Fibroblast of lung (primary cell): ENCODE results near the gene E2F2. TPM values are rescaled to one million over a fixed set of nuclear protein-coding genes. Genes with fewer than 3 reads are reported as not detected.

Experiments used
- DNase-seq, 2 donors: peaks; one replicate each; pipeline versions ENCODE4 v3.0.0 to v3.0.0-alpha.2; 2010; ENCODE audit warnings: low read depth in 2 of 2
- H2AFZ ChIP-seq: 2 replicates; pipeline ENCODE4 v1.5.1; 2012; ENCODE audit warnings: low read length, control low read depth, inconsistent platforms
- H3K27ac ChIP-seq: 2 replicates; pipeline ENCODE4 v1.5.1; 2011; ENCODE audit warnings: low read length, control low read depth; ENCODE audit not compliant: insufficient read depth
- H3K27me3 ChIP-seq: 2 replicates; pipeline ENCODE4 v1.5.1; 2011; ENCODE audit warnings: mild to moderate bottlenecking, low read length; ENCODE audit not compliant: control insufficient read depth, insufficient read depth
- H3K36me3 ChIP-seq: 2 replicates; pipeline ENCODE4 v1.5.1; 2011; ENCODE audit warnings: low read length; ENCODE audit not compliant: control insufficient read depth, insufficient read depth
- H3K4me1 ChIP-seq: 2 replicates; pipeline ENCODE4 v1.5.1; 2011; ENCODE audit warnings: low read length; ENCODE audit not compliant: control insufficient read depth, insufficient read depth; ENCODE audit errors: extremely low read depth
- H3K4me2 ChIP-seq: 2 replicates; pipeline ENCODE4 v1.5.1; 2011; ENCODE audit warnings: low read length, control low read depth; ENCODE audit not compliant: insufficient read depth; ENCODE audit errors: extremely low read depth
- H3K4me3 ChIP-seq, 4 experiments: fragments of 200-600 bp in 1 of 4; sonication (generic) in 1 of 4; replicated peaks in 1 of 4; 2 replicates each; pipeline ENCODE4 v1.5.1; 2011 to 2016; ENCODE audit warnings: low read length in 4 of 4, low read depth in 3 of 4, mild to moderate bottlenecking in 3 of 4, control low read depth in 2 of 4, inconsistent platforms in 1 of 4, mixed read lengths in 1 of 4; ENCODE audit not compliant: insufficient read depth in 1 of 4; ENCODE audit errors: control extremely low read depth in 1 of 4
- H3K79me2 ChIP-seq: 2 replicates; pipeline ENCODE4 v1.5.1; 2012; ENCODE audit warnings: mild to moderate bottlenecking, low read length, inconsistent platforms; ENCODE audit not compliant: control insufficient read depth, insufficient read depth
- H3K9ac ChIP-seq: 2 replicates; pipeline ENCODE4 v1.5.1; 2011; ENCODE audit warnings: mild to moderate bottlenecking, low read length, control low read depth; ENCODE audit not compliant: insufficient read depth
- H3K9me3 ChIP-seq: 2 replicates; pipeline ENCODE4 v1.5.1; 2012; ENCODE audit warnings: low read depth, low read length; ENCODE audit not compliant: control insufficient read depth, insufficient read depth
- H4K20me1 ChIP-seq: 2 replicates; pipeline ENCODE4 v1.5.1; 2011; ENCODE audit warnings: low read length; ENCODE audit not compliant: control insufficient read depth, insufficient read depth; ENCODE audit errors: extremely low read depth
- CTCF ChIP-seq, 2 donors: IDR thresholded peaks in 1 of 2; conservative IDR thresholded peaks in 1 of 2; 1 replicate in 1 of 2; 2 replicates in 1 of 2; pipeline ENCODE4 v1.5.1; 2011 to 2012; ENCODE audit warnings: low read length in 2 of 2, control low read depth in 1 of 2, inconsistent platforms in 1 of 2, low read depth in 1 of 2, mild to moderate bottlenecking in 1 of 2
- EZH2 ChIP-seq: IDR thresholded peaks from 2 replicates; pipeline ENCODE4 v1.5.1; 2012; ENCODE audit warnings: low read length, control low read depth, mild to moderate bottlenecking; ENCODE audit errors: missing control alignments
- polyA plus RNA-seq, 2 donors: library from polyadenylated mRNA; depleted of rRNA in 1 of 2; stranded (reverse) in 1 of 2; unstranded in 1 of 2; fragments of >200 nt; gene quantifications; 2 replicates each; pipeline ENCODE4 v1.2.1, GENCODE V29; 2011 to 2012; ENCODE audit warnings: missing spikeins in 1 of 2
- total RNA-seq: library from RNA; depleted of rRNA; stranded (reverse); fragments of >200 nt; gene quantifications from 2 replicates; pipeline ENCODE4 v1.2.1, GENCODE V29; 2014

Gene E2F2
- total and polyA plus RNA-seq, 2 donors (not counting 1 experiment from before 2014, with no cell fraction given), result 0.17 to 0.26 TPM

GRCh38 chr1:23554481-23555269, 23.6 kb upstream of the E2F2 start:
- DNase-seq, result peak; percentile 78 to 84
- no peaks in the 10 kb centered on the region for H3K36me3 ChIP-seq
- H3K9me3 ChIP-seq, result no peaks in the 10 kb centered on the region
- H3K4me3 ChIP-seq, result peak overlapping the region; percentile 23 to 63 (median 44)
- H3K4me1 ChIP-seq, result peaks cover 16% of the 10 kb centered on the region
- TF ChIP-seq CTCF (conservative IDR thresholded peaks at IDR 0.05 in 1 of 2, IDR thresholded peaks at IDR 0.05 in 1 of 2; ENCODE audit: low read depth in 1 of 2, low read length in 2 of 2), result peak; percentile 8 to 15
- no peak for TF ChIP-seq EZH2
- no peaks in the 10 kb centered on the region for H4K20me1 ChIP-seq
- no peaks in the 10 kb centered on the region for H3K27me3 ChIP-seq
- H3K9ac ChIP-seq, result peak overlapping the region; percentile 76
- H3K27ac ChIP-seq, result peak overlapping the region; percentile 98
- peaks cover 14% of the 10 kb centered on the region for H3K79me2 ChIP-seq
- H2AFZ ChIP-seq, result peak overlapping the region; percentile 22
- H3K4me2 ChIP-seq, result peak overlapping the region; percentile 85

- Histone ChIP-seq H3K9ac (peak overlapping the region; percentile 76), H3K36me3 (no peaks in the 10 kb centered on the region), H3K79me2 (peaks cover 13% of the 10 kb centered on the region), H4K20me1 (no peaks in the 10 kb centered on the region), H3K4me2 (peak overlapping the region; percentile 85), H3K9me3 (no peaks in the 10 kb centered on the region), H3K4me1 (peaks cover 16% of the 10 kb centered on the region), H3K27me3 (no peaks in the 10 kb centered on the region), H3K4me3 (peak overlapping the region in 3 of 4 experiments; percentile 23 to 59 (median 26)), H3K27ac (peak overlapping the region; percentile 89), H2AFZ (no peak overlapping the region)
- no peak for DNase-seq
- TF ChIP-seq CTCF (conservative IDR thresholded peaks at IDR 0.05 in 1 of 2, IDR thresholded peaks at IDR 0.05 in 1 of 2; ENCODE audit: low read depth in 1 of 2, low read length in 2 of 2) (no peak), EZH2 (no peak)
Observed at GRCh38 chr1:23554127-23554480, 23.1 kb upstream of the E2F2 start.

- DNase-seq, result no peak
- H3K9ac ChIP-seq, result no peak overlapping the region
- H4K20me1 ChIP-seq, result no peaks in the 10 kb centered on the region
- H3K9me3 ChIP-seq, result no peaks in the 10 kb centered on the region
- H3K4me3 ChIP-seq, result no peak overlapping the region
- no peaks in the 10 kb centered on the region for H3K27me3 ChIP-seq
- H3K4me2 ChIP-seq, result no peak overlapping the region
- TF ChIP-seq CTCF (conservative IDR thresholded peaks at IDR 0.05 in 1 of 2, IDR thresholded peaks at IDR 0.05 in 1 of 2; ENCODE audit: low read depth in 1 of 2, low read length in 2 of 2) (no peak), EZH2 (no peak)
- H3K36me3 ChIP-seq, result no peaks in the 10 kb centered on the region
- H2AFZ ChIP-seq, result no peak overlapping the region
- H3K4me1 ChIP-seq, result peaks cover 22% of the 10 kb centered on the region
- H3K27ac ChIP-seq, result no peak overlapping the region
- peaks cover 6% of the 10 kb centered on the region for H3K79me2 ChIP-seq
Observed at GRCh38 chr1:23553231-23554126, 22.4 kb upstream of the E2F2 start.
